NCI-H1930 (cell line): ENCODE data around the gene SS18L1.

ENCODE experiments used
- DNase-seq, 2 experiments: peaks; one replicate each; lab custom pipeline; 2025; lab: John Stamatoyannopoulos, UW

Gene SS18L1

DNA sequence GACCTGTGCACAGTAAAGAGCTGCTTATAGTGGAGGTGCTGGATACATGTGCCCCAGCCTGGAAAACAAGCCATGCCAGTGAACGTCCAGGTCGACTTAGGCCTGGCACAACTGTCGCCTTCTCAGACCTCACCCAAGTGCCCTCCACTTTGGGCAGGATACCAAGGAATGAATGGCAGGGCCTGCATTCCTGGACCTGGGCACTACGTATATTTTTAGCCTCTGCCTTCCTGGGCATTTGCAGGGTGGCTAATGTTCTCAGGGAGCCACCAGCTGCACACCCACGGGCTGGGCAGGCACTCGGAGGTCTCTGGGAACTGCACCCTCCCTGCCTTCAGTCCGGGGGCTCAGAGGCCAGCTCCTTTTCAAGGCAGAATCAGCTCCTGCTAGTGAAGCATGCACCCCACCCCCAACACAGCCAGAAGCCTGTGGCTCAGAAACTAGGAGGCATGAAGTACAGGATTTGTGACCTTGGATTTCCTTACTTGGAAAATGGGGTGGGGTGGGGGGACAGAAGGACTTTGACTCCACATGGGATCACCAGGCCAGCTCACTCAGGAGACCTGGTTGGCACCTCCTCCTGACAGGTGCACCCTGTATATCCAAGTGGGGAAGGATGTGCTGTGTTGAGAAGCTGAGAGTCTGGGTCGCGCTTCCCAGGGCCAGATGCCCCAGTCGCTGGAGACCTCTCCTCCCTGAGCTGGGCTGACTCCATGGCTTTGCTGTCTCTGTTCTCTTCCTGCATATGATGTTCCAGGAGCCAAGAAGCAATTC, 23.8 kb upstream of the SS18L1 start:
- DNase-seq = no peak

DNA sequence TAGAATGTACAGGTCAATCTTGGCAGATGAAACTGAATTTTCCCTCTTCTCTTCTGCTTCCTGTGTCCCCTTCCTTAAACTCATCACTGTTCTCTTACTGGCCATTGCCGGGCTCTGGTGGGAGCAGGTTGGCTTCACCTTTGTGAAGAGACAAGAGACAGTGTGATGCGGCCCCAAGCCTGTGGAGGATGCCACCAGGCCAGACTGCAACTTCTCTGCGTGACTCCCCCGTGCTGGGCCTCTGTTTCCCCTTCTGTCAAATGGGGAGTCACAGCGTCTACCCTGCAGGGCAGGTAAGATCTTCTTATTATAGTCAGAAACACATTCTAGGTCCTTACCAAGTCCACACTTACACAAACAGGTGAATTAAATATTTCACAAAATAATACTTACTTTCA, 23.2 kb upstream of the SS18L1 start:
- no peak for DNase-seq

DNA sequence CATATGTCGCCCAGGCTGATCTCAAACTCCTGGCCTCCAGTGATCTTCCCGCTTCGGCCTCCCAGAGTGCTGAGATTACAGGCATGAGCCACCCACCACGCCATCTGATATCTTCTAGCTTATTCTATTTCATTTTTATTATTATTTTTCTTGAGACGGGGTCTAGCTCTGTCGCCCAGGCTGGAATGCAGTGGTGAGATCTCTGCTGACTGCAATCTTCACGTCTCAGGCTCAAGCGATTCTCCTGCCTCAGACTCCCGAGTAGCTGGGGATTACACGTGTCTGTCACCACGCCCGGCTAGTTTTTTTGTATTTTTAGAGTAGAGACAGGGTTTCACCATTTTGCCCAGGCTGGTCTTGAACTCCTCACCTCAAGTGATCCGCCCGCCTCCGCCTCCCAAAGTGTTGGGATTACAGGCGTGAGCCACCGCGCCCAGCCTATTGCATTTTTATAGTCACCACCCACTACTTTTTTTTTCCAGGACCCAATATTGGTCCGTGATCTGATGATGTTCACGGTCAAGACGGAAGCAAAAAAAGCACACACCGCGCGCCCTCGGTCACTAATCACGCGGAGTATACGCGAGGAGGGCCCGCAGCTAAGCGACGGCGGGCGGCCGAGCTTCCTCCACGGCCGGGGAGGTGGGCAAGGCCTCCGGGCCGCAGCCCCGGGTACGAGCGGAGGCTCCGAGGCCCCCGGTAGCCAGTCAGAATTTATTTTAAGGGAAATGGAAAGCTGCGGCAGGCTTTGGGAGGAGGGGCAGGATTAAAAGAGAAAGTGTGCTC, 22.4 kb upstream of the SS18L1 start:
- no peak for DNase-seq

DNA sequence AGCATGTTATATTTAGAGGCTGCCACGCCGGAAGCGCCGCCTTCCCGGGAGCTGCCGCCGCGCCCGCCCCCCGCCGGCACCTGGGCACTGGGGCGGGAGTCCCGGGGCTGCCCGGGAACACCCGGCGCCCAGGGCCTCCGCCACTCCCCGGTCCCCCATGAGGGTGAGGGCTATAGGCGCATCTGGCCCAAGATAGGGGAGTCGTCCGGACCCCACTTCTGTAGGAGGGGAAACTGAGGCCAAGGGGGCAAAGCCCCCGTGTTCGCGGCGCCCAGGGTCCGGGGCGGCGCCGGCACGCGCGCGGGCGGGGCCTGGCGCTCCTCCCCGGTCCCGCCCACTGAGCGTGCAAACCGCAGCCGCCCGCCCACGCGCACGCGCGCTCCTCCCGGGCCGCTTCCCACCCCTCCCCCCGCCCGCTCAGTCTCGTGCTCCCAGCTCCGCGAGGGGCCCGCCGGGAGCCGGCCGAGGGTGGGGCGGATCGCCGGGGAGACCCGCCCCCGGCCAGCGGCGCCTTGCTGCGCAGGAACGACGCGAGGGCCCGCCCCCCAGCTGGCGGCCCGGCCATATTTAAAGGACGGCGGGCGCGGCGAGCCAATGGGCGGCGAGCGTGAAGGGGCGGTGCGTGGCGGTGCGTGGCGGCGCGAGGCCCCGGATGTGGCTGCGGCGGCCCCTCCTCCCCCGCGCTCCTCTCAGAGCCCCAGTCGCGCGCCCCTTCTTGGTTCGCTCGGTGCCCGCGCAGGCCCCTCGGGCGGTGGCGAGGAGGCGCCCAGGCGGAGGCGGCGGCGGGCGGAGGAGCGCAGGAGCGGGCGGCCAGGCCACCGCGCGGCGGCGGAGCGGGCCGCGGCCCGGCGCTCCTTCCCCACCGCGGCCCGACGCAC, 21.6 kb upstream of the SS18L1 start, which contains the start of gene LSM14B:
LSM14B (plus strand) TSS at position 700 of the 878 bp plus-strand sequence. CDS start 192 bp downstream, outside the sequence.
- DNase-seq = peak; percentile 95 to 99

DNA sequence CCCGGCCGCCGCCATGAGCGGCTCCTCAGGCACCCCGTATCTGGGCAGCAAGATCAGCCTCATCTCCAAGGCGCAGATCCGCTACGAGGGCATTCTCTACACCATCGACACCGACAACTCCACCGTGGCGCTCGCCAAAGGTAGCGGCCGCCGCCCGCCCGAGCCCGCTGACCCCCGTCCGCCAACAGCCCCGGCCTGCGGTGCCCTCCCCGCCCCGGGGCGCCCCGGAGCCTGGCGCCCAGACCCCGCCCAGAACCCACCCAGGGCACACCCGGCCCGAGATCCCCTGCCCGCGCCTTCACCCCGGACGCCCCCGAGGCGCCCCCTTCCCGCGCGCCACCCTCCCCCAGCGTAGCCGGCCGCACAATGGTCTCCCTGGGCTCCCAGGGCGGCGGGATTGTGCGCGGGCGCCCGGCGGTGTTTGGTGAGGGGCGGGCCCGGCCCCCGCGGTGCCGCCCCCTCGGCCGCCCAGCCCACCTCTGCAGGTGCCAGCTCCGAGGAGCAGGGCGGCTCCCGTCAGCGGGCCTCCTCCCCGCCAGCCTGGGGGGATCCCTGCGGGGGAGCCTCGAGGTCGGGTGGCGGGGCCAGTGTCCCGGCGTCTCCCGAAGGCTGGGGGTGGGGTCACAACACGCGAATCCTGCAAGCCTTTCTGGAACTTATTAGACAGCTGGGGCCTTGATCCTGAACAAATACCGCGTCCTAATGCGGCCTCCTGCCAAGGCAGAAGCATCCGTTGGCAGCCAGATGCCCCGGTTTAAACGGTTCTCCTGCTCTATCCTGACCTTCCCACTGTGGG, 20.7 kb upstream of the SS18L1 start:
- DNase-seq = peak; percentile 30 to 42

DNA sequence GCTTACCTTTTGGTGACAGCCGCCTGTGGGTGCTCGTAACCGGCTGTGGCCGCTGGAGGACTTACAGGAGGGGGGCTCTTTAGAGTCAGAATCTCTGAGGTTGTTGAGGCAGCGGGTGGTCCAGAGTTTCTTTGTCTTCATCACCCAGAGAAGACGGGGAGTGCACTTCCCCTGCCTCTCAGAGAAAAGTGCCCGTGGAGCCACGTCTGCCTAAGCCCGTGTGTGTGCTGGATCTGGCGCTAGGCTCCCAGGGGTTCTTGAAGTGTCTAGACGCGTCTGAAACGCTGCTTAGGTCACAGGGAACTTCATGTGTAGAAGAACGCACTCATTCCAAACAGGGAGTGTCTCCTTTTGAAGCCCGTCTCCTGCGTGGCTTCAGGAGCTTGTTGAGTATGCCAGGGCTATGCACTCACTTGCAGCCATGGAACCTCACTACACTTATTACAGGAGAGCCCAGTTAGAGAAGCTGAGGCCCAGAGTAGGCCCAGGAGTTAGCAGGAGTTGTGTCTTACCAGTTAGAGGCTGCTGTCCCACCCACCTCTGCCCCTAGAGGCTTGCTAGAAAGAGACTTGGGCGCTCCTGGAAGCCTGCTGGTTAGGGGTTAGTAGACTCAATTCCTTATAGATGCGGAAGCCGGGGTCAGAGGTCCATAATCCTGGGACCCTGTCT, 20.0 kb upstream of the SS18L1 start:
- no peak for DNase-seq

DNA sequence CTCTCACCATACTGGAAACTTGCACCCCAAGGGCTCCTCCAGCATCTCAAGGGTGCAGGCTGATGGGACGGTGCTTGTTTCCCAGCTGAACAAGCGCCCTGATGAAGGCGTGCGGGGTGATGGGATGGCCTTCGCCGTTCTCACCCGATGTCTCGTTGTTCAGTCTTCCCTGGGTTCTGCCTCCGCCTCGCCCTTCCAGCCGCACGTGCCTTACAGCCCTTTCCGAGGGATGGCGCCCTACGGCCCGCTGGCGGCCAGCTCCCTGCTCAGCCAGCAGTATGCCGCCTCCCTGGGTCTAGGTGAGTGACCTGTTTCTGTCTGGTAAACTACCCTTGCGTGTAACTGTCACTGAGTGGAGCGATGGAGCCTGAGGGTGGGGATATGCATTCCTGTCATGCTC, 17.4 kb upstream of the SS18L1 start:
- DNase-seq = no peak

DNA sequence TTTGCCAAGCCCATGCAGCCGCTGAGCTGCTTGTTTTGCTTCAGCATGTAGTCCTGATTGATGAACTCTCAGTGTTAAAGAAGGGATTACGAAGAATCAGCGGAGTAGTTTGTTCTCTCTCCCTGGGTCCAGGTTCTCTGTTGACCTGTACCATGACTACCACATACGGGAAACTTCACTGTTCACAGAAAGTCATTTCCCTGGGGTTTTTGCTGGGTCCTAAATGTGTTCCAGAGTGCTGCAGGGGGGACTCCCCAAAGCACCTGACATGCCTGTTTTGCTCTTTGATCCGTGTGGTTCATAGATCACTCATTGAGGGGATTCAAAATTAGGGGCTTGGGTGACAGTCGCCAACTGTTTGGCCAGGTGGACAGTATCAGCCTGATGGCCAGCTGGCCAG, 15.8 kb upstream of the SS18L1 start:
- DNase-seq = no peak

DNA sequence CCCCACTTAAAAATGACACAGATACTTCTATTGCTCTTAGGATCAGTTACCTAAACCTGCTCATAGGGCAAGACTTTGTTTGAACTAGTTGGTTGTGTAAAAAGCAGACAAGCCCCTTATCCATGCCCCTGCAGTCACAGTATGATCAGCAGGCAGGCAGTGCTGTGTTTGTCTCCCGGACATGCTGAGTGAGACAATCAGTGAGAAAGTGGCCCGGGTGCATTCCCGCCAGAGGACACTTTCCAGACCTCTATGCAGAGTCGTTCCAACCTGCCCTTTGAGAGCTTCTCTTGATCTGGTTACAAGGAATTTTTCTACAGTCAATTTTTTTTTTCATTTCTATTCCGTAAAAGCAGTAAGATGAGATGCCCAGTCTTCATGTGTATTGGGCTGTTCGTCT, 15.1 kb upstream of the SS18L1 start:
- DNase-seq = no peak

DNA sequence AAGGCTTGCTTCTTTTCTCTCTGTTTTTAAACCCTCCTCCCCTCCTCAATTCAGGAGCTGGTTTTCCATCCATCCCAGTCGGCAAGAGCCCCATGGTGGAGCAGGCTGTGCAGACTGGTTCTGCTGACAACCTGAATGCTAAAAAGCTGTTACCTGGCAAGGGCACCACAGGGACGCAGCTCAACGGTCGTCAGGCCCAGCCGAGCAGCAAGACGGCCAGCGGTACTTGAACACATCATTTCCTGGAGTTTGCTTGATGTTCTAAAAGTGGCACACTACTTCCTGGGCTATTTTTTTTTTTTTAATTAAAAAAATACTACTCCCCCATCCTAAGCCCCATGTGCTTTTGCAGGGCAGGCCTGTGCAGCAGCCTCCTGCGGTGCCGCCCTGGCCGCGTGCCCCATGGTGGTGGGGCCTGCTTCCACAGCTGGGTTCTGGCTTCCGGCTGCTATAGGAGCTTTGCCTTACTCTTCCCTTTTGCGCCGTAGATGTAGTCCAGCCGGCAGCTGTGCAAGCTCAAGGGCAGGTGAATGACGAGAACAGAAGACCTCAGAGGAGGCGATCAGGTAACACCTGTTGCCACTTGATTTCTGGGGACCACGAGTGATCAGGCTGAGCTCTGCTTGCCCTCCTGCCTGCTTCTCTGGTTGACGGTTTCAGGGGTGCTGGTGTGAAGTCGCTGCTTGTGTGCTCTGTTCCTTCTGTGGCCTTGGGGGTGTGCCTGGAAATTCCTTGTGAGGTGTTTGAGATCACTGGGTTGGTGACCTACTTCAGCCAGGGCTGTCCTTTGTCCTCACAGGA, 13.6 kb upstream of the SS18L1 start:
- no peak for DNase-seq

DNA sequence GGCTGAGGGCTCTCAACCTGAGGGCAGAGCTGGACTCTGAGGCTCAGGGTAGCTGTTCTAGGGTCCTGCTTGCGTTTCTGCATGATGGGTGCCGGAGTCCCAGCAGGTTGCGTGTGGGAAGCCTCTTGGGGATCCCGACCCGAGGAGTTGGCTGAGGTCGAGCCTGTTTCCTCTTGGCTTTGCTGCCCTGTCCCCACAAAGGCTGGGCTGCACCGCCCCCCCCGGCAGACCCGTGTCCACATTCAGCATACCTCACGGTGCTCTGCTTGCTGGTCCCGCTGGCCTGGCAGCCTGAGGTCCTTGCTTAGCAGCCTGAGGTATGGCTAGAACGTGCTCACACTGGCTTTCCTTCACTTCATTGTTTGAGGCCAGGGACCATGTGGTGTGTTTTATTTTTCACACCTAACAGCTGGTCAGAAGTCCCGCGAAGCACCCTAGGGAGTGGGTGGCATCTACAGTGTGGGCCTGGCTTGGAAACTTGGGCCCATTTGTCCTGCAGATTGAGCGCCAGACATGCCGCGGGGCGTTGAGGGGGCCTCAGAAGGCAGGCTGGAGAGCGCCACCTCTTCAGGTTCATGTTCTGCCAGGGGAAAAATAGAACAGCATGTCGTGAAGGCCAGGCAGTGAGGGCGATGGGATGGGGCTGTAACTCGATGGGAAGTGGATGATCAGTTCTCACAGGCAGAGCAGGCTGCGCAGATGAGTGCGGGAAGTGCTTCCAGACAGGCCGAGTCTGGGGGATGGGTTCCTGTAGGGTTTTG, 11.8 kb upstream of the SS18L1 start:
- DNase-seq = no peak

DNA sequence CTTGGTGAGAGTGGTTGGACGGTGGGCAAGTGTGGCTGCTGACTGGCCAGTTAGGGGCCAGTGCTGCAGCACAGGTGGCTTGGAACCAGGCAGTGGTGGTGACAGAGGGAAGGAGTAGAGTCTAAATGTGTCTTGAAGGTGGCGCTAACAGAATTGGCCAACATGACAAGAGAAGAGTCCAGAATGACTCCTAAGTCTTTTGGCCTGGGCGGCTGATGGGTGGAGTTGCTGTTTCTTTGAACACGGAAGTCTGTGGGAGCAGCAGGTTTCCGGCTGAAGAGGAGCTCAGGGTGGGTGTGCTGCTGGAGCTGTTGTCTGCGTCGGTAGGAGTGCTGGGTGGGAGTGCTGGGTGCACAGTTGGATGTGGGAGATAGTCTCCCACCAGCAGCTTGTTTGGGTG, 11.1 kb upstream of the SS18L1 start:
- no peak for DNase-seq

DNA sequence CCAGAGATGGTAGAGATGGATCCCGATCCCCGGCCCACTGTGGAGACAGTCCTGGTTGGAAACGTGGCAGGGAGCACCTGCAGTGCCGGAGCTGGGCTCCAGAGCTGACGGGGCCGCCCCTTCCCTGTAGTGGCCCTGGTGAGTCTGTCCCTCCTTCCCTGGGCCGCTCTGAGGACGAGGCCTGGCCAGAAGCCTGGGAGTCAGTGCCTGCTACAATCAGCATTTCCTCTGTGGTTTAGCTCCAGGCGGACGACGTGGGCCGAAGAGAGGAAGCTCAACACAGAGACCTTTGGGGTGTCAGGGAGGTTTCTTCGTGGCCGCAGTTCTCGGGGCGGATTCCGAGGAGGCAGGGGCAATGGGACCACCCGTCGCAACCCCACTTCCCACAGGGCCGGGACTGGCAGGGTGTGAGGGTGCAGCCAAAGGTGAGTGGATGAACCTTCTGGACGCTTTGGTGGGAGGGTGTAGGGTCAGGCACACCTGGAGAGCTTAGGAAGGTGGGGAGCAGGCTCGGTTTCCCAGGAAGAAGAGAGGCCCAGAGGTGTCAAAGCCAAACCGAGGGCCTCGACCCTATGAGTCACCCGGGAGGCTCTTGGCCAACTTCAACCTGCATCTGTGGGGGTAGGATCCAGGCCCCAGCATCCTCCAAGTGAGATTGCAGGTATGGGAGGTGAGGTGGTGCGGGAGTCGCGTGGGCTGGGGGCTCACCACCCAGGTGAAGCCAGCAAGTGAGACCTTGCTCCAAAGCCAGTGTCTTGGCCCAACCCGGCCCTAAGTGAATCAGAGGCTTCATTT, 10.3 kb upstream of the SS18L1 start:
- DNase-seq = no peak

DNA sequence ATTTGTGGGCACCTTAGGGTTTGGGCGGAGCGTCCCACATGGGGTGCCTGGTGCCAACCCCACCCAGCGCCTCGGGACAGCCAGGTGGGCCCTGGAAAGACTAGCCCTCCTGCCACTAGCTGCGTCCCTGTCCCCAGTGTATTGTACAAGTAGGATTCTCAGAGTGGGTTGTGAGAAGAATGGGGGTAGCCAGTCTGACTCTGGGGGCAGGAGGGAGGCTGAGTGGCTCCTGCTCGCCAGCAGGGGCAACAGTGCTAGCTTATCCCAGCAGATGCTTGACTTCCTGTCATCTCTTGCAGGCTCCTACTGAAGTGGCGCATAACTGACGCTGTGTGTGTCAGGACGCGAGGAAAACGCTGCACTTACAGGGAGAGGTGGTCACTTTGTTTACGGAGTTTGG, 9.7 kb upstream of the SS18L1 start:
- DNase-seq = no peak

DNA sequence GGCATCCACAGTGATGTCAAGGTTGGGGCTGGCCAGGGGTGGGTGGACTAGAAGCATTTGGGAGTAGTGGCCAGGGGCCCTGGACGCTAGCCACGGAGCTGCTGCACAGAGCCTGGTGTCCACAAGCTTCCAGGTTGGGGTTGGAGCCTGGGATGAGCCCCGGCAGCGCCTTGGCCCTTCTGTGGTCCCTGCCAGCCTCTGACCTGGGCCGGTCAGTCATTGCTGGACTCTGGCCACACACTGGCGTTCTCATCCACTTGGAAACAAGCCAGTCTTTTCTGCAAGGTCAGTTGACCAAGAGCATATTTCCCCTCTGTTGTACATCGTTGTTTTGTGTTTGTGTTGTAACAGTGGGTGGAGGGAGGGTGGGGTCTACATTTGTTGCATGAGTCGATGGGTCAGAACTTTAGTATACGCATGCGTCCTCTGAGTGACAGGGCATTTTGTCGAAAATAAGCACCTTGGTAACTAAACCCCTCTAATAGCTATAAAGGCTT, 8.8 kb upstream of the SS18L1 start:
- no peak for DNase-seq

DNA sequence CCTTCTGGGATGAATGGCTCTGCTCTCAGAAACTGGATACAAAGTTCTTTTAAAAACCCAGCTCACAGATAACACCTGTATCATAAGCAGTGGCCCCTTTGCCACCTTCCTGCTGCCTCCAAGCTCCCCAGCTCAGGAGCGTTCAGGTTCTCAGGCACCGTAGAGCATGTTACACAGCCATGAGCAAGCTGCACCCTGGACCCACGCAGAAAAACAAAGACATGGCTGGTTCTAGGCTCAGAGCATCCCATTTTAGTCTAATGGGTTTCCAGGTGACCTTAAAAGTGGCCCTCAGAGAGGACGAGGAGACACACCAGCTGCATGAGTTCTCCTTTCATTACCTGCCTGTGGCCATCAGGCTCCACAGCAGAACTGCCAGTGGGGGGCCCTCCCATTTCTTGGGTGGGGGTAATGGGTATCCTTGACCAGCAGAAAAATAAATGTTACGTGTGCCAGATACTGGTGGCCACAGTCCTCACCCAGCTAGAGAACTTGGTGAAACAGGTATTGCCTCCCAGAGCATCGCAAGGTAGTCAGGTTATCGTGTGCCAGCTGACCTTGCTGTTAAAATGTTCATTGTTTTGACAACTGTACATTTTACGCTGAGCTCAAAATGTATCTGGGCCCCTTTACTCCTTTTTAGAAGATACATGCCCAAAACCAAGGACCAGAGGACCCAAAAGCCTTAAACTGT, 7.8 kb upstream of the SS18L1 start:
- no peak for DNase-seq

DNA sequence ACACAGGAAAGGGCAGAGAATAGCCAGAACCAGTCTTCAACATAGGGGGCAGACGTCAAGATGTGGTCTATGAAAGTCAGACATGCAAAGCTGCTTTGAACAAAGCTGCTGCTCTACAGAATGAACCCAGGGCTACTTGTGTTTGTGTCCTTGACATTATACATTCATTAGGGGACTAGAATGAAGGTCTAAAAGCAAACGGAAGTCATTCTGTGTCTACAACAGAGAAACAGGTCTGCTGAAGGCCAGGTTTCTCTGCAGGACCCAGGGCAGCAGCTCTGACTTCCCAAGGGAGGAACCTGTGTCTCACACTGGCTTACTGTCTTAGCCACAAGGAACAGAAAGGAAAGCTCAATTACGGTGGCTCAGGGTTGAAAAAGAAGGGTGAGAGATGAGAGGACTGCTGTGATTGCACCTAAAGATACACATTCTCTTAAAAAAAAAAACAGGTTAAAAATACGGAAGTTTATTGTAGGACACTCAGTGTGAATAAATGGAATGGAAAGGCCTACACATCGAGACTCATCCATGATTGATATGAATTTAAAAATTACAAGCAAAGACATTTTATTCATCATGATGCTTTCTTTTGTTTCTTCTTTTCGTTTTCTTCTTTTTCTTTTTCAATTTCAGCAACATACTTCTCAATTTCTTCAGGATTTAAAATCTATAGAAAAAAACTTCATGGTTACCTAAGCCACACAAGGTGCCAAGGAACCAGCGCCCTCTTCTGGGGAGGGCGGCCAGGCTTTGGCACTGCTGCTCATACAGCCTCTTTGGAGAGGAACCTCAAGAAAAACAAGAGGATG, 7.1 kb upstream of the SS18L1 start:
- DNase-seq = peak; percentile 25 to 75
